IPS-20b (cell line): ENCODE measurements around the gene VPREB1.

ENCODE experiments used
- H3K27ac ChIP-seq: one replicate; pipeline ENCODE4 v1.5.1; 2013; ENCODE audit warnings: low read length
- H3K27me3 ChIP-seq: 2 replicates; pipeline ENCODE4 v1.6.1; 2013; ENCODE audit warnings: mild to moderate bottlenecking, low read length, inconsistent platforms; ENCODE audit not compliant: insufficient read depth
- H3K36me3 ChIP-seq: 2 replicates; pipeline ENCODE4 v1.6.1; 2013; ENCODE audit warnings: low read depth, mild to moderate bottlenecking, inconsistent platforms, low read length, moderate library complexity; ENCODE audit not compliant: insufficient read depth
- H3K4me1 ChIP-seq: 2 replicates; pipeline ENCODE4 v1.6.1; 2013; ENCODE audit warnings: mild to moderate bottlenecking, control low read depth, inconsistent platforms, low read length, moderate library complexity; ENCODE audit not compliant: insufficient read depth
- H3K4me3 ChIP-seq: 2 replicates; pipeline ENCODE4 v1.5.1; 2013; ENCODE audit warnings: mild to moderate bottlenecking, low read length, inconsistent platforms
- H3K9ac ChIP-seq: 2 replicates; pipeline ENCODE4 v1.6.1; 2013; ENCODE audit warnings: low read depth, mild to moderate bottlenecking, inconsistent platforms, low read length, moderate library complexity
- H3K9me3 ChIP-seq: 2 replicates; pipeline ENCODE4 v1.6.1; 2013; ENCODE audit warnings: mild to moderate bottlenecking, low read depth, low read length, inconsistent platforms; ENCODE audit not compliant: insufficient read depth

The VPREB1 gene

GRCh38 chr22:22244316-22245250 lies at the start of gene VPREB1:
VPREB1 (plus strand) TSS chr22:22244786; CDS start chr22:22244814, 28 bp downstream.
- Histone ChIP-seq H3K9ac (no peak within 1 kb of the TSS), H3K4me1 (no peaks in the 10 kb centered on the region), H3K27ac (no peak within 1 kb of the TSS), H3K4me3 (no peak within 1 kb of the TSS), H3K9me3 (no peaks in the 10 kb centered on the region), H3K36me3 (no peaks in the 10 kb centered on the region), H3K27me3 (peaks cover 100% of the 10 kb centered on the region)

- Histone ChIP-seq H3K27ac (no peak overlapping the region), H3K4me3 (no peak overlapping the region), H3K9me3 (no peaks in the 10 kb centered on the region), H3K36me3 (no peaks in the 10 kb centered on the region), H3K4me1 (no peaks in the 10 kb centered on the region), H3K9ac (no peak overlapping the region), H3K27me3 (peaks cover 82% of the 10 kb centered on the region)
Measured at GRCh38 chr22:22194931-22195264, 49.7 kb upstream of the VPREB1 start.

GRCh38 chr22:22195265-22196017 lies 49.1 kb upstream of the VPREB1 start:
- H3K27me3 ChIP-seq: peaks cover 82% of the 10 kb centered on the region
- no peaks in the 10 kb centered on the region for H3K9me3 ChIP-seq
- no peaks in the 10 kb centered on the region for H3K36me3 ChIP-seq
- H3K27ac ChIP-seq: no peak overlapping the region
- no peak overlapping the region for H3K4me3 ChIP-seq
- no peaks in the 10 kb centered on the region for H3K4me1 ChIP-seq
- no peak overlapping the region for H3K9ac ChIP-seq

GRCh38 chr22:22196018-22196533 lies 48.5 kb upstream of the VPREB1 start:
- no peak overlapping the region for H3K27ac ChIP-seq
- no peaks in the 10 kb centered on the region for H3K4me1 ChIP-seq

GRCh38 chr22:22196833-22197477 lies 47.6 kb upstream of the VPREB1 start:
- no peak overlapping the region for H3K4me3 ChIP-seq

More at GRCh38 chr22:22196018-22196533, 48.5 kb upstream of the VPREB1 start:
- no peaks in the 10 kb centered on the region for H3K36me3 ChIP-seq
- no peak overlapping the region for H3K4me3 ChIP-seq
- H3K9ac ChIP-seq: no peak overlapping the region
- H3K27me3 ChIP-seq: peaks cover 82% of the 10 kb centered on the region
- no peaks in the 10 kb centered on the region for H3K9me3 ChIP-seq

GRCh38 chr22:22197993-22198402 lies 46.6 kb upstream of the VPREB1 start:
- Histone ChIP-seq H3K4me3 (no peak overlapping the region), H3K9ac (no peak overlapping the region), H3K4me1 (no peaks in the 10 kb centered on the region), H3K36me3 (no peaks in the 10 kb centered on the region), H3K27me3 (peaks cover 94% of the 10 kb centered on the region), H3K9me3 (no peaks in the 10 kb centered on the region), H3K27ac (no peak overlapping the region)

More at GRCh38 chr22:22196833-22197477, 47.6 kb upstream of the VPREB1 start:
- no peak overlapping the region for H3K27ac ChIP-seq
- no peaks in the 10 kb centered on the region for H3K9me3 ChIP-seq
- no peak overlapping the region for H3K9ac ChIP-seq
- no peaks in the 10 kb centered on the region for H3K36me3 ChIP-seq
- no peaks in the 10 kb centered on the region for H3K4me1 ChIP-seq
- peaks cover 88% of the 10 kb centered on the region for H3K27me3 ChIP-seq

GRCh38 chr22:22198751-22199150 lies 45.8 kb upstream of the VPREB1 start:
- Histone ChIP-seq H3K4me3 (no peak overlapping the region), H3K27me3 (peaks cover 100% of the 10 kb centered on the region), H3K27ac (no peak overlapping the region)

GRCh38 chr22:22199634-22200033 lies 45.0 kb upstream of the VPREB1 start:
- Histone ChIP-seq H3K9me3 (no peaks in the 10 kb centered on the region), H3K4me3 (no peak overlapping the region), H3K4me1 (no peaks in the 10 kb centered on the region), H3K9ac (no peak overlapping the region), H3K36me3 (no peaks in the 10 kb centered on the region), H3K27ac (no peak overlapping the region), H3K27me3 (peaks cover 100% of the 10 kb centered on the region)

More at GRCh38 chr22:22198751-22199150, 45.8 kb upstream of the VPREB1 start:
- Histone ChIP-seq H3K9ac (no peak overlapping the region), H3K9me3 (no peaks in the 10 kb centered on the region), H3K36me3 (no peaks in the 10 kb centered on the region), H3K4me1 (no peaks in the 10 kb centered on the region)

GRCh38 chr22:22200569-22201184 lies 43.9 kb upstream of the VPREB1 start:
- Histone ChIP-seq H3K27me3 (peaks cover 100% of the 10 kb centered on the region), H3K27ac (no peak overlapping the region), H3K9me3 (no peaks in the 10 kb centered on the region), H3K4me1 (no peaks in the 10 kb centered on the region), H3K36me3 (no peaks in the 10 kb centered on the region), H3K4me3 (no peak overlapping the region), H3K9ac (no peak overlapping the region)

GRCh38 chr22:22201185-22201929 lies 43.2 kb upstream of the VPREB1 start:
- Histone ChIP-seq H3K9me3 (no peaks in the 10 kb centered on the region), H3K36me3 (no peaks in the 10 kb centered on the region), H3K27me3 (peaks cover 100% of the 10 kb centered on the region), H3K27ac (no peak overlapping the region), H3K4me3 (no peak overlapping the region), H3K9ac (no peak overlapping the region), H3K4me1 (no peaks in the 10 kb centered on the region)
